ENCODE results near the gene AGO1. TPM values are rescaled to one million over a fixed set of nuclear protein-coding genes. Genes with fewer than 3 reads are reported as not detected.

Gene AGO1
- total RNA-seq, 1 donor from 2014 or later = 35.1 TPM

DNA sequence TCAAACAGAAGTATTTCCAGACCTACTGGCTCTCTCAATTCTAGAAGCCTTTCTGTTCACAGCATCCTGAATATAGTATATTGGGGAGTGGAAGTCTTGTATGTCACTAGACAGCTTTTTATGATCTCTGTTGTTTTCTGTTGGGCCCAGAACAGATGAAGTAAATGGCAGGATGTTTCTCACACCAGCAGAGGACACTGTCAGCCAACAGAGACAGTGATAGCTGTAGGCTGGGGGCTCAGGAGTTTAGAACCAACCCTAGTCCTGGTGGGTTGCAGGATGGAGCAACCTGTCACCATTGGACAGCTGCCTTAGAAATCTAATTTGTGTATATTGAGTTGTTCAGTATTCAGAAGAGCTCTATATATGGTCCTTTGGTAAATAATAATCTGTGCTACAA is 16.9 kb downstream of the AGO1 start:
- Histone ChIP-seq H3K36me3 (ENCODE audit: insufficient read depth, low read length) (peaks cover 13% of the 10 kb centered on the region), H3K27me3 (ENCODE audit: insufficient read depth, low read length) (no peaks in the 10 kb centered on the region), H3K79me2 (ENCODE audit: insufficient read depth, low read length) (no peaks in the 10 kb centered on the region), H3K4me2 (ENCODE audit: low read length) (no peak overlapping the region), H3K27ac (ENCODE audit: low read depth, low read length) (no peak overlapping the region), H3K4me3 (ENCODE audit: insufficient read depth, low read depth, low read length) (no peak overlapping the region), H3K9me3 (ENCODE audit: insufficient read depth, low read depth, low read length) (no peaks in the 10 kb centered on the region), H4K20me1 (ENCODE audit: insufficient read depth, low read length) (no peaks in the 10 kb centered on the region), H3K4me1 (ENCODE audit: insufficient read depth, low read length) (no peaks in the 10 kb centered on the region), H2AFZ (ENCODE audit: low read depth, low read length) (no peak overlapping the region), H3K9ac (ENCODE audit: low read length) (no peak overlapping the region)
- no peaks in the 10 kb centered on the region for H3K9me3 Mint-ChIP-seq (ENCODE audit: unreplicated experiment)
- no peaks in the 10 kb centered on the region for H3K27me3 Mint-ChIP-seq (ENCODE audit: low read depth, unreplicated experiment)
- DNase-seq (ENCODE audit: low read depth) = no peak
- no peak overlapping the region for H3K4me3 Mint-ChIP-seq (ENCODE audit: unreplicated experiment)
- H3K36me3 Mint-ChIP-seq (ENCODE audit: low read depth, unreplicated experiment) = peaks cover 24% of the 10 kb centered on the region
- TF ChIP-seq EZH2 (IDR thresholded peaks at IDR 0.05; ENCODE audit: insufficient read depth, low read length) = no peak
- TF ChIP-seq, protein P1, sequence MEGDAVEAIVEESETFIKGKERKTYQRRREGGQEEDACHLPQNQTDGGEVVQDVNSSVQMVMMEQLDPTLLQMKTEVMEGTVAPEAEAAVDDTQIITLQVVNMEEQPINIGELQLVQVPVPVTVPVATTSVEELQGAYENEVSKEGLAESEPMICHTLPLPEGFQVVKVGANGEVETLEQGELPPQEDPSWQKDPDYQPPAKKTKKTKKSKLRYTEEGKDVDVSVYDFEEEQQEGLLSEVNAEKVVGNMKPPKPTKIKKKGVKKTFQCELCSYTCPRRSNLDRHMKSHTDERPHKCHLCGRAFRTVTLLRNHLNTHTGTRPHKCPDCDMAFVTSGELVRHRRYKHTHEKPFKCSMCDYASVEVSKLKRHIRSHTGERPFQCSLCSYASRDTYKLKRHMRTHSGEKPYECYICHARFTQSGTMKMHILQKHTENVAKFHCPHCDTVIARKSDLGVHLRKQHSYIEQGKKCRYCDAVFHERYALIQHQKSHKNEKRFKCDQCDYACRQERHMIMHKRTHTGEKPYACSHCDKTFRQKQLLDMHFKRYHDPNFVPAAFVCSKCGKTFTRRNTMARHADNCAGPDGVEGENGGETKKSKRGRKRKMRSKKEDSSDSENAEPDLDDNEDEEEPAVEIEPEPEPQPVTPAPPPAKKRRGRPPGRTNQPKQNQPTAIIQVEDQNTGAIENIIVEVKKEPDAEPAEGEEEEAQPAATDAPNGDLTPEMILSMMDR (IDR thresholded peaks at IDR 0.05; ENCODE audit: insufficient read depth, low read depth, low read length) = no peak
- H3K27ac Mint-ChIP-seq (ENCODE audit: unreplicated experiment) = no peak overlapping the region
- no peak for FAIRE-seq
- H3K4me1 Mint-ChIP-seq (ENCODE audit: low read depth, unreplicated experiment) = peaks cover under 1% of the 10 kb centered on the region

DNA sequence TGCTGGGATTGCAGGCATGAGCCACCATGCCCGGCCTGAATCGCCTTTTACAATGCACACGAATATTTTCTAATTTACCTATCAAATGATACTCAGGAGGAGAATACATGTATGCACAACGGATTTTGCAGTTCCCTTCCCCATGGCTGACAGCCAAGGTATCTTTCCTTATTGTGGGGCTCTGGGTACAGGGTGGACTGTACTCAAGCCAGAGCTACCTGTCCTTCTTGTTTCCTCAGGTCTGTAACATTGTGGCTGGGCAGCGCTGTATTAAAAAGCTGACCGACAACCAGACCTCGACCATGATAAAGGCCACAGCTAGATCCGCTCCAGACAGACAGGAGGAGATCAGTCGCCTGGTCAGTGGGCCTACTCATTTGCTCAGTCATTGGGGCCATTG is 18.2 kb downstream of the AGO1 start:
- H3K36me3 Mint-ChIP-seq (ENCODE audit: low read depth, unreplicated experiment) = peaks cover 17% of the 10 kb centered on the region
- FAIRE-seq (no peak), DNase-seq (ENCODE audit: low read depth) (no peak)
- H4K20me1 ChIP-seq (ENCODE audit: insufficient read depth, low read length) = no peaks in the 10 kb centered on the region
- H3K79me2 ChIP-seq (ENCODE audit: insufficient read depth, low read length) = no peaks in the 10 kb centered on the region
- H2AFZ ChIP-seq (ENCODE audit: low read depth, low read length) = no peak overlapping the region
- no peak overlapping the region for H3K4me2 ChIP-seq (ENCODE audit: low read length)
- no peak overlapping the region for H3K4me3 Mint-ChIP-seq (ENCODE audit: unreplicated experiment)
- H3K9ac ChIP-seq (ENCODE audit: low read length) = no peak overlapping the region
- H3K4me3 ChIP-seq (ENCODE audit: insufficient read depth, low read depth, low read length) = no peak overlapping the region
- TF ChIP-seq, protein P1 (IDR thresholded peaks at IDR 0.05; ENCODE audit: insufficient read depth, low read depth, low read length) = no peak
- no peak for TF ChIP-seq EZH2 (IDR thresholded peaks at IDR 0.05; ENCODE audit: insufficient read depth, low read length)
- peaks cover 12% of the 10 kb centered on the region for H3K36me3 ChIP-seq (ENCODE audit: insufficient read depth, low read length)
- H3K4me1 ChIP-seq (ENCODE audit: insufficient read depth, low read length) = no peaks in the 10 kb centered on the region
- H3K27ac ChIP-seq (ENCODE audit: low read depth, low read length) = no peak overlapping the region
- H3K27me3 ChIP-seq (ENCODE audit: insufficient read depth, low read length) = no peaks in the 10 kb centered on the region
- H3K27ac Mint-ChIP-seq (ENCODE audit: unreplicated experiment) = no peak overlapping the region
- no peaks in the 10 kb centered on the region for H3K4me1 Mint-ChIP-seq (ENCODE audit: low read depth, unreplicated experiment)
- H3K9me3 Mint-ChIP-seq (ENCODE audit: unreplicated experiment) = no peaks in the 10 kb centered on the region
- no peaks in the 10 kb centered on the region for H3K27me3 Mint-ChIP-seq (ENCODE audit: low read depth, unreplicated experiment)
- no peaks in the 10 kb centered on the region for H3K9me3 ChIP-seq (ENCODE audit: insufficient read depth, low read depth, low read length)

DNA sequence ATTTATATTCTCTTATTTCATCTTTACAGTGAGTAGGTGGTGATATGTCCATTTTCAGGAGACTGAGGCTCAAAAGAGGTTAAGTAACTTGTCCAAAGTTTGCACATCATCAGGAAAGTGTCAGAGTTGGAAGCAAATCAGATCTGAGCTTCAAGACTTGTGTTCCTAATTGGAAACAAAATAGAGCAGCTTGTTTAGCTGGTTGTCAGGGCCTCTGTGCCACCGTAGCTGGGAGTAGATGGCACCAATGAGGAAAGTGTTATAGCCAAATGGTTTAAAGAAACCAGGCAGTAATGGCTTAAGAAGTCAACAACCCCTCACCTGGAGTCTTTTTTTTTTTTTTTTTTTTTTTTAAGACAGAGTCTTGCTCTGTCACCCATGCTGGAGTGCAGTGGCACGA is 19.7 kb downstream of the AGO1 start:
- Mint-ChIP-seq H3K27ac (ENCODE audit: unreplicated experiment) (no peak overlapping the region), H3K9me3 (ENCODE audit: unreplicated experiment) (no peaks in the 10 kb centered on the region), H3K4me3 (ENCODE audit: unreplicated experiment) (no peak overlapping the region), H3K27me3 (ENCODE audit: low read depth, unreplicated experiment) (no peaks in the 10 kb centered on the region), H3K36me3 (ENCODE audit: low read depth, unreplicated experiment) (peaks cover 20% of the 10 kb centered on the region), H3K4me1 (ENCODE audit: low read depth, unreplicated experiment) (no peaks in the 10 kb centered on the region)
- Histone ChIP-seq H2AFZ (ENCODE audit: low read depth, low read length) (no peak overlapping the region), H3K79me2 (ENCODE audit: insufficient read depth, low read length) (no peaks in the 10 kb centered on the region), H3K27ac (ENCODE audit: low read depth, low read length) (no peak overlapping the region), H3K9me3 (ENCODE audit: insufficient read depth, low read depth, low read length) (no peaks in the 10 kb centered on the region), H3K4me3 (ENCODE audit: insufficient read depth, low read depth, low read length) (no peak overlapping the region), H3K27me3 (ENCODE audit: insufficient read depth, low read length) (no peaks in the 10 kb centered on the region), H3K36me3 (ENCODE audit: insufficient read depth, low read length) (peaks cover 20% of the 10 kb centered on the region), H4K20me1 (ENCODE audit: insufficient read depth, low read length) (no peaks in the 10 kb centered on the region), H3K9ac (ENCODE audit: low read length) (no peak overlapping the region), H3K4me2 (ENCODE audit: low read length) (no peak overlapping the region), H3K4me1 (ENCODE audit: insufficient read depth, low read length) (no peaks in the 10 kb centered on the region)
- no peak for TF ChIP-seq EZH2 (IDR thresholded peaks at IDR 0.05; ENCODE audit: insufficient read depth, low read length)
- TF ChIP-seq, protein P1 (IDR thresholded peaks at IDR 0.05; ENCODE audit: insufficient read depth, low read depth, low read length) = no peak
- DNase-seq (ENCODE audit: low read depth) = no peak
- FAIRE-seq = no peak
